ACC112 (cell line): ENCODE results near the gene NR4A1.

Source experiments
- H2AFZ ChIP-seq: fragments of 200-600 bp; sonication (generic); one replicate; pipeline ENCODE4 v1.6.0; 2017; ENCODE audit warnings: antibody characterized with exemption, low read length; ENCODE audit not compliant: unreplicated experiment
- H3K27ac ChIP-seq: fragments of 200-600 bp; sonication (generic); 2 replicates; pipeline ENCODE4 v1.5.1; 2014; ENCODE audit warnings: low read depth, mild to moderate bottlenecking, antibody characterized with exemption, low read length, moderate library complexity
- H3K27me3 ChIP-seq: fragments of 200-600 bp; sonication (generic); 2 replicates; pipeline ENCODE4 v1.6.1; 2014; ENCODE audit warnings: mild to moderate bottlenecking, antibody characterized with exemption, low read length, moderate library complexity, mixed read lengths; ENCODE audit not compliant: insufficient read depth
- H3K36me3 ChIP-seq: fragments of 200-600 bp; sonication (generic); 2 replicates; pipeline ENCODE4 v1.6.1; 2016; ENCODE audit warnings: mild to moderate bottlenecking, antibody characterized with exemption, low read length, moderate library complexity, mixed read lengths; ENCODE audit not compliant: insufficient read depth
- H3K4me1 ChIP-seq: fragments of 200-600 bp; sonication (generic); one replicate; pipeline ENCODE4 v1.6.1; 2016; ENCODE audit warnings: low read length, mixed read lengths; ENCODE audit not compliant: insufficient read depth, unreplicated experiment, control insufficient read depth
- H3K4me3 ChIP-seq: fragments of 200-600 bp; sonication (generic); 2 replicates; pipeline ENCODE4 v1.5.1; 2014; ENCODE audit warnings: mild to moderate bottlenecking, low read depth, low read length
- H3K79me2 ChIP-seq: fragments of 200-600 bp; sonication (generic); one replicate; pipeline ENCODE4 v1.6.0; 2016; ENCODE audit warnings: low read length; ENCODE audit not compliant: control insufficient read depth, unreplicated experiment, insufficient read depth

NR4A1 gene

DNA sequence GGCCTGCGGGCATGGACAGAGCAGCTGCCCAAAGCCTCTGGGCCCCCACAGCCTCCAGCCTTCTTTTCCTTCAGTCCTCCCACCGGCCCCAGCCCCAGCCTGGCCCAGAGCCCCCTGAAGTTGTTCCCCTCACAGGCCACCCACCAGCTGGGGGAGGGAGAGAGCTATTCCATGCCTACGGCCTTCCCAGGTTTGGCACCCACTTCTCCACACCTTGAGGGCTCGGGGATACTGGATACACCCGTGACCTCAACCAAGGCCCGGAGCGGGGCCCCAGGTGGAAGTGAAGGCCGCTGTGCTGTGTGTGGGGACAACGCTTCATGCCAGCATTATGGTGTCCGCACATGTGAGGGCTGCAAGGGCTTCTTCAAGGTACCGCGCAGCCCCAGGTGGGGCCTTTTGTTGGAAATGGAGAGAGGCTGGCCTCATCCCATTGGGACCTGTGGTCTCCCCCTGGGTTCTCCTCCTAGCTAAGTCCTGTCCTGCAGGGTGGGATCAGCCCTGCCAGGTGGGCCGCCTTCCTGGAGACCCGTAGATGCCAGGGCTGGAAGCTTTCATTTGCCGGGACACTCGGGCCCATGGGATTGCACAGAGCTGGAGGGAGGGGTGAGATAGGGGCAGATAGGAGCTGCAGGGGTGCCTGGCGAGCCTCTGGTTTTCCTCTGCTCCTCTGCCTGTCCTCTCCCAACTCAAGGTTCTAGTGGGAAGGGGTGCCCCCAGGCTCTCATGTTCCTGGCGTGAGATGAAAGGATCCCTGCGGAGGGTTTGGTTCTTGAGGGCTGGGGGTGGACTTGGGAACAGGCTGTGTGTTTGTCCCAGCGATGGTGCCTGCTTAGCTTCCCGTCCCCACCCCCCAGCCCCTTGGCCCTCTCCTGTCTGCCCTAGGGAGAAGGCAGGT lies 3.8 kb downstream of the NR4A1 start:
- Histone ChIP-seq H3K79me2 (no peaks in the 10 kb centered on the region), H3K36me3 (no peaks in the 10 kb centered on the region), H3K27ac (no peak overlapping the region), H3K4me1 (peaks cover 6% of the 10 kb centered on the region), H3K4me3 (no peak overlapping the region), H2AFZ (no peak overlapping the region), H3K27me3 (no peaks in the 10 kb centered on the region)

- Histone ChIP-seq H3K4me1 (no peaks in the 10 kb centered on the region), H3K79me2 (no peaks in the 10 kb centered on the region), H3K36me3 (no peaks in the 10 kb centered on the region), H2AFZ (no peak overlapping the region), H3K4me3 (no peak overlapping the region), H3K27ac (no peak overlapping the region), H3K27me3 (no peaks in the 10 kb centered on the region)
Observed at GRCh38 chr12:52055731-52056711, 4.8 kb downstream of the NR4A1 start.

DNA sequence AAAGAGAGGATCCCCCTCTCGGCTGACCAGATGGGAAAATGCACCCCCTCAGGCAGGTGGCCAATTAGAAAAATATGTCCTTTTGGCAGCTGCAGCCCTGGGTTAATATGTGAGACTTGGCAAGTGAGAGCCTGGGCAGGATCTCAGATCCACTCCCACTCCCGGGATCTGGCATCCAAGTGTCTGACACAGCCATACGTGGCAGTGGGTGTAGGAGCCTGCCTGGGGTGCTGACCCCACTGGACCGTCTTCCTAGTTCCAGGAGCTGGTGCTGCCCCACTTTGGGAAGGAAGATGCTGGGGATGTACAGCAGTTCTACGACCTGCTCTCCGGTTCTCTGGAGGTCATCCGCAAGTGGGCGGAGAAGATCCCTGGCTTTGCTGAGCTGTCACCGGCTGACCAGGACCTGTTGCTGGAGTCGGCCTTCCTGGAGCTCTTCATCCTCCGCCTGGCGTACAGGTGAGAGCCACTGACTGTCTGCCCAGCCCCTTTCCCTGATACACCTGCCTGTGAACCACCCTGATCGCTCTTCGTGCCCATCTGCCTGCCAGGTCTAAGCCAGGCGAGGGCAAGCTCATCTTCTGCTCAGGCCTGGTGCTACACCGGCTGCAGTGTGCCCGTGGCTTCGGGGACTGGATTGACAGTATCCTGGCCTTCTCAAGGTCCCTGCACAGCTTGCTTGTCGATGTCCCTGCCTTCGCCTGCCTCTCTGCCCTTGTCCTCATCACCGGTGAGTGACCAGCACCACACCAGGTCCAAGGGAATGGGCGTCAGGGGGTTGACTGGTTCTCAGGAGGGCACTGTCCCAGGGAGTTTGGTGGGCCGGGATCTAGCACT lies 5.8 kb downstream of the NR4A1 start:
- Histone ChIP-seq H3K27ac (no peak overlapping the region), H3K79me2 (no peaks in the 10 kb centered on the region), H3K4me1 (no peaks in the 10 kb centered on the region), H3K4me3 (no peak overlapping the region), H2AFZ (no peak overlapping the region), H3K27me3 (no peaks in the 10 kb centered on the region), H3K36me3 (no peaks in the 10 kb centered on the region)

DNA sequence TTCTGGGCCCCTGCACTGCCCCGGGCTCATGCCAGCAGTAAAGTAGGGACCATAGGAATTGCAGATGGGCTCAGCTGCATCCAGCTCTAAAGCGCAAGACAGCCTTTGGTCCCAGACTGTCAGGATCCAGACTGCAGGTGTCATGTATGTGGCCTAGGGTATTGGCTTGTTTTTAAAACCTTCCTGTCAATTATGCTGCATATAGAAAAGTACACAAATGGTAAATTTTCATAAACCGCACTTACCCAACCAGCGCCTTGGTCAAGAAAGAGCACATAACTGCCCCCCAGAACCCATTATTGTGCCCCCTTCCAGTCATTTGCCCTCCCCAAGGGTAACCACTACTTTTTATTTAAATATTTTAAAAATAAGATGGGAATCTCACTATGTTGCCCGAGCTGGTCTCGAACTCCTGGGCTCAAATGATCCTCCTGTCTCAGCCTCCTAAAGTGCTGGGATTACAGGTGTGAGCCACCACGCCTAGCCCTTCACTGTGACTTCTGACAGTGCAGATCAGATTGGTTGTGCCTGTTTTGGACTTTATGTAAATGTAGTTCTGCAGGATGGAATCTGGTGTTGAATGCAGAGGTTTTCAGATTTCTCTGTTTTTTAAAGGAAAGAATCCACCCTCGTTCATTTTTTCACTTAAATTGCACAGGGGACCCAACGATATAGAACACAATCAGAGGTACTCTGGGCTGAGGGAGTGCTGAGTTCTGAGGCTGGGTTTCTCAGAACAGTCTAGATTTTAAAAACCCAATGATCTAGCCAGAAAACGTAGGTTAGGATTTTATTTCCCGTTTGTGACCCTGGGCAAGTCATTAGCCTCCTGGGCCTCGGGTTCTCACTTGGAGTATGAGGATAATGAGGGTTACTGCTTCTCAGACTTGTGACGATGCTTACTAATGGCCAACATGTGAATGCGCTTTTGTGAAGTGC lies 6.7 kb downstream of the NR4A1 start:
- H3K27ac ChIP-seq: no peak overlapping the region
- H3K4me3 ChIP-seq: no peak overlapping the region
- no peaks in the 10 kb centered on the region for H3K79me2 ChIP-seq
- no peaks in the 10 kb centered on the region for H3K36me3 ChIP-seq
- no peaks in the 10 kb centered on the region for H3K4me1 ChIP-seq
- H3K27me3 ChIP-seq: no peaks in the 10 kb centered on the region
- no peak overlapping the region for H2AFZ ChIP-seq

DNA sequence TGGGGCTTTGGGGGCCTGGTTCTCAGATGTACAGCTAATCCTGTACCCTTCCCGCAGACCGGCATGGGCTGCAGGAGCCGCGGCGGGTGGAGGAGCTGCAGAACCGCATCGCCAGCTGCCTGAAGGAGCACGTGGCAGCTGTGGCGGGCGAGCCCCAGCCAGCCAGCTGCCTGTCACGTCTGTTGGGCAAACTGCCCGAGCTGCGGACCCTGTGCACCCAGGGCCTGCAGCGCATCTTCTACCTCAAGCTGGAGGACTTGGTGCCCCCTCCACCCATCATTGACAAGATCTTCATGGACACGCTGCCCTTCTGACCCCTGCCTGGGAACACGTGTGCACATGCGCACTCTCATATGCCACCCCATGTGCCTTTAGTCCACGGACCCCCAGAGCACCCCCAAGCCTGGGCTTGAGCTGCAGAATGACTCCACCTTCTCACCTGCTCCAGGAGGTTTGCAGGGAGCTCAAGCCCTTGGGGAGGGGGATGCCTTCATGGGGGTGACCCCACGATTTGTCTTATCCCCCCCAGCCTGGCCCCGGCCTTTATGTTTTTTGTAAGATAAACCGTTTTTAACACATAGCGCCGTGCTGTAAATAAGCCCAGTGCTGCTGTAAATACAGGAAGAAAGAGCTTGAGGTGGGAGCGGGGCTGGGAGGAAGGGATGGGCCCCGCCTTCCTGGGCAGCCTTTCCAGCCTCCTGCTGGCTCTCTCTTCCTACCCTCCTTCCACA lies 7.6 kb downstream of the NR4A1 start:
- no peaks in the 10 kb centered on the region for H3K36me3 ChIP-seq
- H3K79me2 ChIP-seq: no peaks in the 10 kb centered on the region
- no peak overlapping the region for H3K4me3 ChIP-seq
- no peak overlapping the region for H2AFZ ChIP-seq
- H3K4me1 ChIP-seq: peaks cover 8% of the 10 kb centered on the region
- H3K27ac ChIP-seq: no peak overlapping the region
- no peaks in the 10 kb centered on the region for H3K27me3 ChIP-seq

DNA sequence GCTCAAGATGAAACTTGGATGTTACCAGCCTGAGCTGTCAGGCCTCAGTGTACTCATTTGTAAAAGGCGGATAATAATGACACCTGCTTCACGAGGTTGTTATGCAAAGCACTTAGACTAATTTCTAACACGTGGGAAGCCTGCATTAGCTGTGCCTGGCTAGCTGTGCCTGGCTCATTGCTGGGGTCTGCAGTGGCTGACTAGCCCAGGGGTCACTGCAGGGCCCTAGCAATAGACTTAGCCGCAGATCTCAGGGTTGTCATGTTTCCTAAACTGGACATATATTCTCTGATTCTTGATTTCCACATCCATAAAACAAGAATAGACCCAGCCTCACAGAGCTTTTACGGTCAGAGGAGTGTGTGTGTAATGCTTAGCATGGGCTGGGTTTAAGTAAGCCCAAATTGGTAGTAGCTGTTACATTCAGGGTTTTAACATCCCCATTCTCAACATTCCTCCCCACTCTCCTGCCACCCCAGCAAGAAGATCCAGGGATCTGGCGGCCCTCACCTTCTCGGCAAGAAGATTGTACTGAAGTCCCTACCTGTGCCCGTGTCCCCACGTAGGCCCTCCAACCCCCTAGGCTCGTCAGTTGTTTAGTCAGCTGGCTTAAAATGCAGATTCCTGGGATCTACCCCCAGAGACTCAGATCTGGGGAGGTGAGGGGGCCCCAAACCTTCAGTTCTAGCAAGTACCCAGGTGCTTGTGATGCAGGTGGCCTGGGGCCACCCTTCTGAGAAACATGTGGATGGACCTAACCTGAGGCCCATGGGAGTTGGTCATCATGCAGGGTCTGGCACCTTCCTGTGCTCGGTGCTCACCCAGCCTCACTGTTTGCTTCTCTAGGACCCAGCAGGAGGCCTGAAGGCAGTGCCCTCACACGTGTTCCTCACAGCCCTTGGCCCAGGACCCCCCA lies 8.6 kb downstream of the NR4A1 start:
- no peaks in the 10 kb centered on the region for H3K27me3 ChIP-seq
- H2AFZ ChIP-seq: no peak overlapping the region
- H3K4me1 ChIP-seq: peaks cover 19% of the 10 kb centered on the region
- H3K36me3 ChIP-seq: no peaks in the 10 kb centered on the region
- no peaks in the 10 kb centered on the region for H3K79me2 ChIP-seq
- H3K27ac ChIP-seq: no peak overlapping the region
- H3K4me3 ChIP-seq: no peak overlapping the region

GRCh38 chr12:52060498-52061177 lies 9.4 kb downstream of the NR4A1 start:
- Histone ChIP-seq H3K27me3 (no peaks in the 10 kb centered on the region), H3K4me1 (peaks cover 22% of the 10 kb centered on the region), H3K4me3 (no peak overlapping the region), H3K36me3 (no peaks in the 10 kb centered on the region), H3K79me2 (no peaks in the 10 kb centered on the region), H2AFZ (no peak overlapping the region), H3K27ac (no peak overlapping the region)

- Histone ChIP-seq H3K27ac (no peak overlapping the region), H3K4me3 (no peak overlapping the region), H3K27me3 (no peaks in the 10 kb centered on the region), H3K79me2 (no peaks in the 10 kb centered on the region), H3K4me1 (peaks cover 29% of the 10 kb centered on the region), H2AFZ (no peak overlapping the region), H3K36me3 (no peaks in the 10 kb centered on the region)
Observed at GRCh38 chr12:52061470-52062166, 10.4 kb downstream of the NR4A1 start.
